CD14-positive monocyte (primary cell): ENCODE measurements around the gene MTFMT. TPM values are rescaled to one million over a fixed set of nuclear protein-coding genes. Genes with fewer than 3 reads are reported as not detected.

Experiments
- DNase-seq, 3 donors: peaks; one replicate each; pipeline ENCODE4 v3.0.0-alpha.2; 2011 to 2022
- H2AFZ ChIP-seq: 2 replicates; pipeline ENCODE4 v1.6.0; 2012; ENCODE audit warnings: mild to moderate bottlenecking, low read depth, low read length, inconsistent platforms; ENCODE audit not compliant: insufficient read depth, poor library complexity, severe bottlenecking
- H3K27ac ChIP-seq, 2 donors: 1 replicate in 1 of 2; 2 replicates in 1 of 2; pipeline ENCODE4 v1.5.1; 2012 to 2013; ENCODE audit warnings: low read length in 2 of 2, control low read depth in 1 of 2, inconsistent platforms in 1 of 2, low read depth in 1 of 2, mild to moderate bottlenecking in 1 of 2
- H3K27me3 ChIP-seq, 2 donors: one replicate each; pipeline versions ENCODE4 v1.6.0 to v1.6.1; 2011 to 2013; ENCODE audit warnings: low read length in 2 of 2; ENCODE audit not compliant: control insufficient read depth in 2 of 2, insufficient read depth in 2 of 2
- H3K36me3 ChIP-seq, 2 donors: replicated peaks in 1 of 2; 1 replicate in 1 of 2; 2 replicates in 1 of 2; pipeline versions ENCODE4 v1.5.1 to v1.6.1; 2012 to 2013; ENCODE audit warnings: low read length in 2 of 2, control low read depth in 1 of 2, inconsistent platforms in 1 of 2, mild to moderate bottlenecking in 1 of 2; ENCODE audit not compliant: insufficient read depth in 2 of 2, control insufficient read depth in 1 of 2
- H3K4me1 ChIP-seq, 2 donors: 1 replicate in 1 of 2; 2 replicates in 1 of 2; pipeline versions ENCODE4 v1.5.1 to v1.6.1; 2012 to 2013; ENCODE audit warnings: low read length in 2 of 2, control low read depth in 1 of 2, inconsistent platforms in 1 of 2, mild to moderate bottlenecking in 1 of 2, moderate library complexity in 1 of 2; ENCODE audit not compliant: insufficient read depth in 2 of 2, control insufficient read depth in 1 of 2
- H3K4me2 ChIP-seq: replicated peaks from 2 replicates; pipeline ENCODE3; 2012; ENCODE audit warnings: low read length, moderate library complexity, mild to moderate bottlenecking; ENCODE audit not compliant: poor library complexity, severe bottlenecking; ENCODE audit errors: extremely low read depth
- H3K4me3 ChIP-seq, 3 experiments: fragments of 200-600 bp in 1 of 3; sonication (generic) in 1 of 3; replicated peaks in 1 of 3; 1 replicate in 2 of 3; 2 replicates in 1 of 3; pipeline ENCODE4 v1.5.1; 2011 to 2013; ENCODE audit warnings: low read length in 3 of 3, mild to moderate bottlenecking in 3 of 3, control low read depth in 2 of 3, low read depth in 2 of 3, inconsistent platforms in 1 of 3, moderate library complexity in 1 of 3
- H3K79me2 ChIP-seq: 2 replicates; pipeline ENCODE4 v1.6.0; 2012; ENCODE audit warnings: mild to moderate bottlenecking, control low read depth, inconsistent platforms, low read length, moderate library complexity; ENCODE audit not compliant: insufficient read depth
- H3K9ac ChIP-seq: 2 replicates; pipeline ENCODE4 v1.6.0; 2017; ENCODE audit warnings: low read length, mild to moderate bottlenecking; ENCODE audit not compliant: insufficient read depth, poor library complexity, severe bottlenecking
- H3K9me3 ChIP-seq, 2 donors: replicated peaks in 1 of 2; 1 replicate in 1 of 2; 2 replicates in 1 of 2; pipeline versions ENCODE4 v1.5.1 to v1.6.1; 2012 to 2013; ENCODE audit warnings: low read length in 2 of 2, control low read depth in 1 of 2; ENCODE audit not compliant: control insufficient read depth in 1 of 2, insufficient read depth in 1 of 2
- H4K20me1 ChIP-seq: 2 replicates; pipeline ENCODE4 v1.6.0; 2012; ENCODE audit warnings: mild to moderate bottlenecking, low read length, control low read depth, moderate library complexity; ENCODE audit not compliant: insufficient read depth
- H3K27ac Mint-ChIP-seq, 7 donors: one replicate each; pipeline ENCODE4 v1.8.0; 2020; ENCODE audit warnings: mild to moderate bottlenecking in 7 of 7, mixed read lengths in 7 of 7, moderate library complexity in 6 of 7, inconsistent platforms in 2 of 7
- H3K27me3 Mint-ChIP-seq, 3 donors: one replicate each; pipeline ENCODE4 v1.8.0; 2021 to 2022; ENCODE audit warnings: low read depth in 3 of 3, mild to moderate bottlenecking in 3 of 3, mixed read lengths in 3 of 3, moderate library complexity in 3 of 3, inconsistent platforms in 1 of 3
- H3K36me3 Mint-ChIP-seq, 2 donors: one replicate each; pipeline ENCODE4 v1.8.0; 2020; ENCODE audit warnings: mixed read lengths in 2 of 2, inconsistent platforms in 1 of 2, mild to moderate bottlenecking in 1 of 2
- H3K4me1 Mint-ChIP-seq: one replicate; pipeline ENCODE4 v1.8.0; 2020; ENCODE audit warnings: mild to moderate bottlenecking, mixed read lengths
- H3K4me3 Mint-ChIP-seq, 2 donors: one replicate each; pipeline ENCODE4 v1.8.0; 2020; ENCODE audit warnings: mild to moderate bottlenecking in 2 of 2, mixed read lengths in 2 of 2, moderate library complexity in 1 of 2
- H3K9me3 Mint-ChIP-seq, 7 donors: one replicate each; pipeline ENCODE4 v1.8.0; 2020 to 2022; ENCODE audit warnings: mixed read lengths in 7 of 7, mild to moderate bottlenecking in 6 of 7, moderate library complexity in 6 of 7, inconsistent platforms in 2 of 7
- CTCF ChIP-seq: fragments of 200-600 bp; IDR thresholded peaks from one replicate; pipeline ENCODE4 v1.8.0; 2022; ENCODE audit warnings: antibody characterized with exemption, mild to moderate bottlenecking
- WGBS: methylation state at CpG from one replicate; pipeline ENCODE4 v1.1.5; 2013; ENCODE audit warnings: missing lambda C conversion rate; ENCODE audit not compliant: insufficient coverage; 5-methylcytosine and 5-hydroxymethylcytosine counted together
- intact Hi-C, 2 donors: fragments of 100-400 bp; cut with micrococcal nuclease; formaldehyde crosslinking; loops; one replicate each; pipeline versions ENCODE4 v1.15.0 to v1.15.1; 2023
- polyA plus RNA-seq, 3 donors: library from polyadenylated mRNA; depleted of rRNA in 1 of 3; unstranded in 2 of 3; stranded (reverse) in 1 of 3; fragments of 300-500 nt in 2 of 3; fragments of >200 nt in 1 of 3; fragmentation: Illumina TruSeq in 2 of 3; gene quantifications; 1 replicate in 2 of 3; 2 replicates in 1 of 3; pipeline ENCODE4 v1.2.3, GENCODE V29; 2012 to 2021

Gene MTFMT
- polyA plus RNA-seq, 3 donors = 5.1 to 10.8 (median 9.0) TPM

DNA sequence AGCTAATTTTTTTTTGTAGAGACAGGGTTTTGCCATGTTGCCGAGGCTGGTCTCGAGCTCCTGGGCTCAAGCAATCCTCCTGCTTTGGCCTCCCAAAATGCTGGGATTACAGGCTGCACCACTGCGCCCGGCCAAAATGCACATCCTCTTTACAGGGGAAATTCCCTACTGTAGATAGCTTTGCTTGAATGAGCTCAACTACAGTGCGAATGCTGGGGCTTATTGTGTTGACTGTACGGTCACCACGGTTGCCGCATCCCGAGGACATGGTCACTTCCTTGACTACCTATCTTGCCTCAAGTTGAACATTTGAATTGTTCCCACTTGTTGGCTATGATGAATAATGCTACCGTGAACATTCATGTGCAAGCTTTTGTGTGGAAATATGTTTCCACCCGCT, 5.3 kb upstream of the MTFMT start:
- Histone ChIP-seq H3K4me1 (peaks cover 7 to 10% of the 10 kb centered on the region in 2 donors), H3K4me3 (no peak overlapping the region), H3K79me2 (no peaks in the 10 kb centered on the region), H3K27ac (no peak overlapping the region), H3K4me2 (no peak overlapping the region), H2AFZ (no peak overlapping the region), H3K9ac (no peak overlapping the region), H3K36me3 (no peaks in the 10 kb centered on the region), H4K20me1 (no peaks in the 10 kb centered on the region), H3K27me3 (peaks cover 0 to 9% of the 10 kb centered on the region in 2 donors), H3K9me3 (no peaks in the 10 kb centered on the region)
- no peak for TF ChIP-seq CTCF
- Mint-ChIP-seq H3K4me1 (peaks cover 11% of the 10 kb centered on the region), H3K4me3 (no peak overlapping the region), H3K27ac (no peak overlapping the region), H3K9me3 (no peaks in the 10 kb centered on the region), H3K27me3 (peaks cover 8 to 16% (median 10%) of the 10 kb centered on the region in 3 donors), H3K36me3 (no peaks in the 10 kb centered on the region)
- intact Hi-C loops = loop anchor here in 1 of 2 donors (10.0 kb wide), 1 partner anchor 260 kb away; the partner anchor contains the start of gene RNU5A-1
- DNase-seq = no peak
- 92% methylated on average over 4 of the region's 11 CpGs for WGBS

- Mint-ChIP-seq H3K27me3 (peaks cover 8 to 16% (median 10%) of the 10 kb centered on the region in 3 donors), H3K4me3 (no peak overlapping the region), H3K27ac (no peak overlapping the region), H3K36me3 (no peaks in the 10 kb centered on the region), H3K9me3 (no peaks in the 10 kb centered on the region), H3K4me1 (peaks cover 13% of the 10 kb centered on the region)
- intact Hi-C loops = loop anchor here in 1 of 2 donors (10.0 kb wide), 1 partner anchor 261 kb away; the partner anchor contains the start of gene RNU5A-1
- no peak for DNase-seq
- Histone ChIP-seq H3K4me2 (no peak overlapping the region), H3K27me3 (peaks cover 0 to 9% of the 10 kb centered on the region in 2 donors), H3K9ac (no peak overlapping the region), H3K27ac (no peak overlapping the region), H4K20me1 (no peaks in the 10 kb centered on the region), H3K4me3 (no peak overlapping the region), H3K9me3 (no peaks in the 10 kb centered on the region), H2AFZ (peak overlapping the region; percentile 60), H3K36me3 (no peaks in the 10 kb centered on the region), H3K79me2 (peaks cover 7% of the 10 kb centered on the region), H3K4me1 (peaks cover 10 to 12% of the 10 kb centered on the region in 2 donors)
- no peak for TF ChIP-seq CTCF
- WGBS = 0% methylated on average over 1 of the region's 4 CpGs
These were observed 4.3 kb upstream of the MTFMT start for GRCh38 chr15:65033659-65034269.
